IgD-negative memory B cell (primary cell): ENCODE measurements around the gene IRAK4. TPM values are rescaled to one million over a fixed set of nuclear protein-coding genes. Genes with fewer than 3 reads are reported as not detected.

ENCODE experiments used
- H3K27ac Mint-ChIP-seq, 3 donors: one replicate each; pipeline ENCODE4 v1.8.0; 2020 to 2022; ENCODE audit warnings: mild to moderate bottlenecking in 3 of 3, mixed read lengths in 3 of 3, moderate library complexity in 1 of 3
- H3K27me3 Mint-ChIP-seq: one replicate; pipeline ENCODE4 v1.8.0; 2021; ENCODE audit warnings: mixed read lengths
- H3K36me3 Mint-ChIP-seq: one replicate; pipeline ENCODE4 v1.8.0; 2020; ENCODE audit warnings: mild to moderate bottlenecking, mixed read lengths
- H3K4me1 Mint-ChIP-seq, 3 donors: one replicate each; pipeline ENCODE4 v1.8.0; 2020 to 2022; ENCODE audit warnings: mixed read lengths in 3 of 3, mild to moderate bottlenecking in 1 of 3
- H3K4me3 Mint-ChIP-seq, 4 donors: one replicate each; pipeline ENCODE4 v1.8.0; 2020 to 2022; ENCODE audit warnings: mild to moderate bottlenecking in 4 of 4, mixed read lengths in 4 of 4, moderate library complexity in 3 of 4
- H3K9me3 Mint-ChIP-seq, 3 donors: one replicate each; pipeline ENCODE4 v1.8.0; 2020 to 2021; ENCODE audit warnings: mixed read lengths in 3 of 3, mild to moderate bottlenecking in 1 of 3
- polyA plus RNA-seq: library from polyadenylated mRNA; unstranded; fragments of 300-500 nt; fragmentation: Illumina TruSeq; gene quantifications from one replicate; pipeline ENCODE4 v1.2.3, GENCODE V29; 2021

The IRAK4 gene
- polyA plus RNA-seq, 1 donor from 2014 or later, result 22.3 TPM

DNA sequence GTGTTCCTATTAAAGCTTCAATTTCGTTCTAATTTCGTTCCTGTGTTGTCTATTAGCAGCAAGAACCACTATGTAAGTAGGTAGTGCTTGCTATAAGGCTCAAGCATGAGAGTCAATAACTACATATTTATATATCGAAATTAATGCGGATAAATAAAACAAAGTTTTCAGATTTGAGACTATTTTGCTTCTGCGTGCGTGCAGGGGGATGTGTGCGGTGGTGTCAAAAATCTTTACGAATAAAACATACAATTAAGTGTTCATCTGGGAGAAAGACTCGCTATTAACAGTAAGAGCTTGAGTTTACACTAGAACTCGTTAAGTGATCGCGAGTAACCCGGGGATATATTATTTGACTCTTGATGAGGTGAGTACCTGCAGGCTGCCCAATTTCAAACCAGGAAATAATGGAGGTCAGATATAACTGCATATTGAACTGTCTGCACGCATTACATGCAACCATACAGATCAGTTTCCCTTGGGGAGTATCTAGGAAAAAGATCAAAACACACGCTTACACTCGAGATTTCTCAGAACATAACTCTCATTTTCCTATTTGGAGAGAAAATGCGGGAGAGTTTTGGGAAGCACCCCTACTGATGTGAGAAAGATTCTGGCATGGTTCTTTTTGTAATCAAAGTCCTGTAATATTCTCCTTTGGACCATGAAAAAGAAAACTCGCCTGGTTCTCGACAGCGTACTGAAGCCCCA lies 46.6 kb downstream of the IRAK4 start:
- Mint-ChIP-seq H3K36me3 (no peaks in the 10 kb centered on the region), H3K9me3 (peaks cover 0 to 2% (median 0%) of the 10 kb centered on the region in 3 donors), H3K4me3 (peak overlapping the region; percentile 94 to 100 (median 99)), H3K4me1 (peaks cover 14 to 22% (median 20%) of the 10 kb centered on the region in 3 donors), H3K27me3 (no peaks in the 10 kb centered on the region), H3K27ac (peak overlapping the region; percentile 90 to 96 (median 94))

DNA sequence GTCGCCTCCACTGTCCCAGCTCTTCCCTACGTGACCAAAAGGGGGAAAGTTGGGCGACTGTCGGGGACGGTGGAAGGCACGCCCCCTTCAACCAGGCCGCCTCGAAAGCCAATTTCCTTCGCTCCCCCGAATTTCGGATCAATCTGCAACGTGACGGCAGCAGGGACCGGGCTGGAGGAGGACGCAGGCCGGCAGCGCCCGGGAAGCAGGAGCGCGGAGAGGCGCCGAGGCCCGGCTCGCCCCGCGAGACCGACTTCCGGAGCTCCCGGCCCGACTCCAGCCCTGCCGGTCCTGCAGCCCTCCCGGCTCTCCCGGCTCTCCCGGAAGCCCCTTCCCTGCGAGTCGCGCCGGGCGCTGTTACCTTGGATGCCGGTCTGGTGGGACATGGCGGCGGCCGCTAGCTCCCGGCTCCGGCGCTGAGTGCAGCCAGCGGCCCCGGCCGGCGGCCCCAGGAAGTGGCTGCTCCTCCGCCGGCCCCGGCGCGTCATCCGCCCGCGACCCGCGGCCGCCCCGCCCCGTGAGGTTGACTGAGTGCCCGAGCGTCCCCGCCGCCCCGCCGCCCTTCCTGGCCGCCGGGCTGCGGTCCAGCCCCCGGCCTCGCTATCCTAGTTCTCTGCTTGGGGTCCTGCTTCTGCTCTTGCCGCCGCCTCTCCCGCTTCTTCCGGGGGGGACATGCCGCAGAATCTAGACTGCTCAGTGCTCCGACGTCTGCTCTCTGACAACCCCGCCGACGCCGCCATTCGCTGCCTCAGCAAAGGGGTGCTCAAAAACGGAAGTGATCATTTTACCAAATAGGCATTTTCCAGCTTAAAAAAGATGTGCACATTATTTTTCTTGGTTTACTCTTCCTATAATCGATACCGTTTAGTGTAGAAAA lies 47.3 kb downstream of the IRAK4 start, which contains the start of gene TWF1:
TSS of gene TWF1 (minus strand) at position 458 of the 877 bp plus-strand sequence. CDS start at position 386, 72 bp downstream.
- Mint-ChIP-seq H3K9me3 (peaks cover 0 to 2% (median 0%) of the 10 kb centered on the region in 3 donors), H3K36me3 (no peaks in the 10 kb centered on the region), H3K27me3 (no peaks in the 10 kb centered on the region), H3K4me1 (peaks cover 14 to 22% (median 20%) of the 10 kb centered on the region in 3 donors), H3K4me3 (peak within 1 kb of the TSS; percentile 98 to 100 (median 100)), H3K27ac (peak within 1 kb of the TSS; percentile 98 to 100 (median 100))

DNA sequence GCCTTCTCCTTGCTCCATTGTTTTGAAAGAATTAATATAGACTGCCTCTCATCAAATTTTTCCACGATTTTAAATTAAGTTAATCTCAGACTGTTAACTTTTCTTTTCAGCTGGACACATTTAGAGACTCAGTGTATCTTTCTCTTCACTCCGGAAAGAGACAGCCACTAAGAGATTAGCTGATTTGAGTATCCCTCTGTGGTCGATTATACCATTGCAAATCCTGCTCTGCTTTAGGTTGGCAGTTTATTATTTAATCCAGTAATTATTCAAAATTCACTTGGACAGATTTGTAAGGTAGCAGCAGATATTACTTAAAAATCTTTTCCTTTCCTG lies 48.0 kb downstream of the IRAK4 start:
- no peaks in the 10 kb centered on the region for H3K36me3 Mint-ChIP-seq
- H3K4me1 Mint-ChIP-seq, result peaks cover 14 to 22% (median 20%) of the 10 kb centered on the region in 3 donors
- peak overlapping the region; percentile 98 to 100 (median 100) for H3K4me3 Mint-ChIP-seq

DNA sequence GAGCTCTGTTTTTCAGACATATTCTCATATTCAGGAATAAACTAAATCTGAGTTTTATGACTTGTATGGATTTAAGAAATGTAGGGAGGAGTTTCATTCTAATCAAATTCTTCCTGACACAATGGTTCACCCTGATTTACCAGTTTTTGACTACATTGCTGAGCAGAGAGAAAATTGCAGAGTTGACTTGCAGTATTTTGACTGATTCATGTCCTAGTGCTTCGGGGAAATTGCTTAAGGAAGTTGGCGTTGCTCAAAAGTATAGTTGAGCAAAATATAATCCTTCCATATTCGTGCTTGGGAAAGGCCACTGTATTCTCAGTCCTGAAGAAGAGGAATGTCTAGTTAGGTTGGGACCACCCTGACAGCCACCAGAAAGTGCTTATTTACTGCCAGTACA lies 48.6 kb downstream of the IRAK4 start:
- peaks cover 0 to 2% (median 0%) of the 10 kb centered on the region in 3 donors for H3K9me3 Mint-ChIP-seq
- H3K4me3 Mint-ChIP-seq, result peak overlapping the region in 3 of 4 donors; percentile 98 to 100 (median 100)
- peak overlapping the region; percentile 98 to 100 (median 100) for H3K27ac Mint-ChIP-seq
- no peaks in the 10 kb centered on the region for H3K36me3 Mint-ChIP-seq
- H3K4me1 Mint-ChIP-seq, result peaks cover 14 to 22% (median 20%) of the 10 kb centered on the region in 3 donors
- no peaks in the 10 kb centered on the region for H3K27me3 Mint-ChIP-seq

More for the DNA sequence above, 48.0 kb downstream of the IRAK4 start:
- H3K9me3 Mint-ChIP-seq, result peaks cover 0 to 2% (median 0%) of the 10 kb centered on the region in 3 donors
- H3K27me3 Mint-ChIP-seq, result no peaks in the 10 kb centered on the region
- H3K27ac Mint-ChIP-seq, result peak overlapping the region; percentile 98 to 100 (median 100)

DNA sequence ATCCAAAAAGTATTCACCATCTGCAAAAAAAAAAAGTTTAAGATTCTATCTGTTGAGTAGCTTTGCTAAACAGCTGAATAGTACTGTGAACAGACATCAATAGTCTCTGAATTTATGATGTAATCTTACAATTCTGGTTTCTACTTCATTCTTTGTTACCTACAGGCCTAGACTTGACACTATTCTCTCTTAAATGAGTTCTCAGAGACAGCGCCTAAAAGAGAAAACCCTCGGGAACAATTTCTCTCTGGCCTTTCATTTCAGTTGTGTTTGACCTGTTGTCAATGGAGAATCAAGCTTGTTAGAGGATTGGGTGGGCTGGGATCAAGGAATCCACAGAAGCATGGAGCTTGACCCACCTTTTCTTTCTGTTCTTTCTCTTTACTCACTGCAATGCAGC lies 53.3 kb downstream of the IRAK4 start:
- H3K27me3 Mint-ChIP-seq, result peaks cover 2% of the 10 kb centered on the region
- H3K36me3 Mint-ChIP-seq, result peaks cover 2% of the 10 kb centered on the region
- H3K4me3 Mint-ChIP-seq, result no peak overlapping the region
- no peak overlapping the region for H3K27ac Mint-ChIP-seq
- H3K9me3 Mint-ChIP-seq, result no peaks in the 10 kb centered on the region
- no peaks in the 10 kb centered on the region for H3K4me1 Mint-ChIP-seq

DNA sequence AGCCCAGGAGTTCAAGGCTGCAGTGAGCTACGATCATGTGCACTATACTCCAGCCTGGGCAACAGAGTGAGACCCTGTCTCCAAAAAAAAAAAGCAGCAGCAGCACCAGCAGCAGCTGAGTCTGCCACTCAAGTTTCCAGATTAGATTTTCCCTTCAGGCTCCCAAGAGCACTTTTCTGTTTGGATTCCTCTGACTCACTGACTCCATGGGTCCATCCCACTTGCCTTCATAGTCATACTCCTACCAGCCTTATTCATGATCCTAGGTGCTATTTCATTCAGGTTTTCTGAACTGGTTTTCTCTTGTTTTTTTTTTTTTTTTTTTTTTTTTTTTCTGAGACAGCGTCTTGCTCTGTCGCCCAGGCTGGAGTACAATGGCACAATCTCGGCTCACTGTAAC lies 54.2 kb downstream of the IRAK4 start:
- H3K27me3 Mint-ChIP-seq, result peaks cover 2% of the 10 kb centered on the region
- peaks cover 2% of the 10 kb centered on the region for H3K36me3 Mint-ChIP-seq

DNA sequence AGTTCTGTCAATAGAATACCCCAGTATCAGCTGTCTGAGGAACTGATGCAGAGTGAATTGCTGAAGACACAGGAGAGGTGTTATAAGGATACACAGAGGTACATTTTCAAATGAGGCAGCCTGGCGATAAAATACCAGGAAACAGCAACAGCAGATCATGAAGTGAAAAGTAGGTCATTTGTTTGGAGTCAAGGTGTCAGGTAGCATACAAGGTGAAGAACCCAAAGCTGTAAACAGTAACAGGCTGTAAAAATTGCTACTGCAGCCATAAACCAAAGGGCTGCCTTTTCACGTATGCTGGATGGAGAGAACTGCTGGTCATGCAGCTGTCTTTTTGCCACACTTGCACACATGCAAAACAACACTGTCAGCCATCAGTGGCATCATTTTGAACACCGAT lies 56.7 kb downstream of the IRAK4 start:
- no peaks in the 10 kb centered on the region for H3K4me1 Mint-ChIP-seq
- no peak overlapping the region for H3K27ac Mint-ChIP-seq
- peaks cover 2% of the 10 kb centered on the region for H3K27me3 Mint-ChIP-seq
- H3K36me3 Mint-ChIP-seq, result peaks cover 2% of the 10 kb centered on the region
- H3K4me3 Mint-ChIP-seq, result no peak overlapping the region
- no peaks in the 10 kb centered on the region for H3K9me3 Mint-ChIP-seq

More for the DNA sequence above, 54.2 kb downstream of the IRAK4 start:
- Mint-ChIP-seq H3K9me3 (no peaks in the 10 kb centered on the region), H3K4me1 (no peaks in the 10 kb centered on the region), H3K4me3 (no peak overlapping the region), H3K27ac (no peak overlapping the region)

DNA sequence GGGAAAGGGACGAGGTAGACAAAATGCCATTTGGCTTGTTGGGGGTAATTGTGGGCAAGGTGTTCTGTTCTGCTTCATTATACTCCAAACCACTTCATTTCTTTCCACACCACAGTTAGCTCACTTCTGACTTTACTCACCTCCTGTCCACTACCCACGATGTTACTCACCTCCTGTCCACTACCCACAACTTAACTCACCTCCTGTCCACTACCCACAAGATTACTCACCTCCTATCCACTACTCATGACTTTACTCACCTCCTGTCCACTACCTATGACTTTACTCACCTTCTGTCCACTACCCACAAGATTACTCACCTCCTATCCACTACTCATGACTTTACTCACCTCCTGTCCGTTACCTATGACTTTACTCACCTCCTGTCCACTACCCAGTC lies 57.4 kb downstream of the IRAK4 start:
- no peak overlapping the region for H3K27ac Mint-ChIP-seq

DNA sequence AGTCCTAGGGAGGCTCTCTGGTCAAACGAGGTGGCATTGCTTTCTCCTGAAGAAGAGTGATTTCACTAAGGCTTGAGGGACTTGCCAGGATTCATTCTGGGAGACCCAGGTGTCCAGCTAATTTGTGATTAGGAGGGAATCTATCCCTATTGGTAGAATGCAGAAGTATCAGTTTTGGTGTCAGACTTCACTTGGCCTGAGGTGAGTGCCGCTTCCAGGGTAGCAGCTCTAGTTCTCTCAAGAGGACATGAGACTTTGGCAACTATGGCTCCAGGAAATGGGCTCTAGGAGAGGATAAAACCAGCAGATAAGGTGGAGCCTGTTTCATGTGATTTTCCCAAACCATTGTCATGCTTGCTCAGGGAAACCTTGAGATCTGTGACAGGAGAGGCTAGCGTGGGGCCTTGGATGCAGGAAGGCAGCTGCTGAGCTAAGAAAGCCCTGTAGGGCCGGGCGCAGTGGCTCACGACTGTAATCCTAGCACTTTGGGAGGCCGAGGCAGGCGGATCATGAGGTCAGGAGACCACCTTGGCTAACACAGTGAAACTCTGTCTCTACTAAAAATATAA lies 65.5 kb downstream of the IRAK4 start:
- Mint-ChIP-seq H3K4me1 (no peaks in the 10 kb centered on the region), H3K4me3 (no peak overlapping the region), H3K27ac (no peak overlapping the region), H3K36me3 (no peaks in the 10 kb centered on the region), H3K9me3 (no peaks in the 10 kb centered on the region), H3K27me3 (no peaks in the 10 kb centered on the region)

More for the DNA sequence above, 57.4 kb downstream of the IRAK4 start:
- Mint-ChIP-seq H3K36me3 (peaks cover 2% of the 10 kb centered on the region), H3K27me3 (peaks cover 2% of the 10 kb centered on the region), H3K9me3 (no peaks in the 10 kb centered on the region), H3K4me3 (peak overlapping the region in 1 of 4 donors; percentile 10), H3K4me1 (no peaks in the 10 kb centered on the region)

DNA sequence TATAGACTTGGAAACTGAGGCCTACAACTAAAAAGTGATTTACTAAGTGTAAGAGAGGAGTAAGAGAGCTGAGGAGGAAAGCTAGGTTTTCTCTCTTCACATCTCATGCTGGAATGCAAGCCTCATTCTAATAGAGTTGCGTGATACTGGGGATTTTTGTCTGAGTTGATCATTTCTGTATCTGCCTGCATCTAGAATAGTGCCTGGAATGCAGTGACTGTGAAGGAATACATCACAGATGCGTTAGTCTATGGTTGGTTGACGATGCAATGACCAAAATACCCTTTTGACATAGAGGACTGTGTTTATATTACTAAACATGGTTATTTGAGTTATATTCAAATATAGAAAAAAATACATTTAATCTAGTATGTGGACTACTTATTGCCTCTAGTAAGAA lies 67.9 kb downstream of the IRAK4 start:
- no peak overlapping the region for H3K27ac Mint-ChIP-seq
- no peak overlapping the region for H3K4me3 Mint-ChIP-seq
- H3K9me3 Mint-ChIP-seq, result no peaks in the 10 kb centered on the region
- no peaks in the 10 kb centered on the region for H3K36me3 Mint-ChIP-seq
- H3K4me1 Mint-ChIP-seq, result no peaks in the 10 kb centered on the region
- H3K27me3 Mint-ChIP-seq, result no peaks in the 10 kb centered on the region

DNA sequence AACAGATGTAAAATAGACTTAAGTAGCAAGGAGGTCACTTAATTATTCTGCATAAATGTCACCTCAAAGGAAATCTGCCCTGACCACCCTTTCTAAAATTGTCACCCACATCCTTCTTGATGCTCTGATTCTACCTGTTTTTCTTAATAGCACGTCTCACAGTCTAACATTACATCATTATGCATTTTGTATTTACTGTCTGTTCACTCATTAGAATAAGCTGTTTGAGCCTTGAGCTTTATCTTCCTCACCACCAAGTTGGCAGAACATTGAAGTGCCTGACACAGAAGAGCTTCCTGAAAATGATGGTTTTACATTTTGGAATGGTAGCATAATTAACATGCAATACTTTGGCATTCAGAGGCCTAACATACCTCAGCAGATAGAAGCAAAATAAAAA lies 68.3 kb downstream of the IRAK4 start:
- H3K27me3 Mint-ChIP-seq, result no peaks in the 10 kb centered on the region
- H3K9me3 Mint-ChIP-seq, result no peaks in the 10 kb centered on the region
- no peak overlapping the region for H3K27ac Mint-ChIP-seq
- H3K36me3 Mint-ChIP-seq, result no peaks in the 10 kb centered on the region
- no peak overlapping the region for H3K4me3 Mint-ChIP-seq
- no peaks in the 10 kb centered on the region for H3K4me1 Mint-ChIP-seq

DNA sequence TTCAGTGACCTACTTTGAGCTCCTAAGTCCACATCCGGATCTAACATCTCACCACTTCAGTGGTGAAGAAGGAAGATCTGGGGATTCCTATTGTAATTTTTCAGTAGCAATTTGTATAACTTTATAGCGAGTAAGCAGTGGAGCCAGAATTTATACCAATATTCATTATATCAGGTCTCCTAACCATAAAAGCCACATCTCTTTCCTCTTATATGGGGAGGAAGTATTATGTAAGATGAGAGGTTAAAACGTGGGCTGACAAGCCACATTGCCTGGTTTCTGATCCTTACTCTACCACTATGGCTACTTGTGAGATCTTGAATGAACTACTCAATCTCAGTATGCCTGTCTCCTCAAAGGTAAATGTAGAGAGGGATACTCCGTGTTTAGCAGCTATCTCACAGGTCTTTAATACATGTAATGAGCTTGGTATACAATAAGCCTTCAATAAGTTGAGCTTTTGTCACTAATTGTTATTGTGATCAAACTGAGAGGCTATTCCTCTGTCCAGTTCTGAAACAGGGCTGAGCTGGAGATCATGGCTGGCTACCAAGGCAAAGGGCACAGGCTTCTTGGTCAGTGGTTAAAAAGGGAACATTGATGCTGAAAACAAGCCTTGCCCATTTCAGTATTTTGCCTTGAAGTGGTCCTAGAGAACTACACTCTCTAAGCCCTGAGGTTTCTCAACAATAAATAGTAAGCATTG lies 73.9 kb downstream of the IRAK4 start:
- H3K9me3 Mint-ChIP-seq, result no peaks in the 10 kb centered on the region
- peak overlapping the region in 1 of 4 donors; percentile 12 for H3K4me3 Mint-ChIP-seq
- no peaks in the 10 kb centered on the region for H3K36me3 Mint-ChIP-seq
- H3K27ac Mint-ChIP-seq, result no peak overlapping the region
- peaks cover 6 to 15% (median 11%) of the 10 kb centered on the region in 3 donors for H3K4me1 Mint-ChIP-seq
- H3K27me3 Mint-ChIP-seq, result no peaks in the 10 kb centered on the region

DNA sequence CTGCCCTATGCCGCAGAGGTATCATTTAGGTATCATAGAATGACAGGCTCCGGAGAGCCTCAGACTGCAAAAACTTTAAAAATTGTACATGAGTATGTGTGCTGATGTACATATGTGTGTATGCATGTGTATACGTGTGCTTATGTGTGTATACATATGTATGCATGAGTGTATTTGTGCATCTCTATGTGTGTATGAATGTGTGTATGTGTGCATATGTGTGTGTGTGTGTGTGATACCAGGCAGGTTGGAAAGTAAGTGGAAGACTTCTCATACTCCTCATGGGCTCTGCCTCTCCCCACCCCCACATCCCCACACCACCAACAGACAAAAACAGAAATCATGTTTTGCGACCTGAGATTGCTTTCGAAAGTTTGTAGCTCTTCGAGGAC lies 76.5 kb downstream of the IRAK4 start:
- peak overlapping the region; percentile 72 to 94 (median 94) for H3K4me3 Mint-ChIP-seq
- H3K27ac Mint-ChIP-seq, result peak overlapping the region in 2 of 3 donors; percentile 9 to 91
- H3K4me1 Mint-ChIP-seq, result peaks cover 6 to 15% (median 13%) of the 10 kb centered on the region in 3 donors
- H3K9me3 Mint-ChIP-seq, result no peaks in the 10 kb centered on the region
- no peaks in the 10 kb centered on the region for H3K36me3 Mint-ChIP-seq
- H3K27me3 Mint-ChIP-seq, result no peaks in the 10 kb centered on the region

DNA sequence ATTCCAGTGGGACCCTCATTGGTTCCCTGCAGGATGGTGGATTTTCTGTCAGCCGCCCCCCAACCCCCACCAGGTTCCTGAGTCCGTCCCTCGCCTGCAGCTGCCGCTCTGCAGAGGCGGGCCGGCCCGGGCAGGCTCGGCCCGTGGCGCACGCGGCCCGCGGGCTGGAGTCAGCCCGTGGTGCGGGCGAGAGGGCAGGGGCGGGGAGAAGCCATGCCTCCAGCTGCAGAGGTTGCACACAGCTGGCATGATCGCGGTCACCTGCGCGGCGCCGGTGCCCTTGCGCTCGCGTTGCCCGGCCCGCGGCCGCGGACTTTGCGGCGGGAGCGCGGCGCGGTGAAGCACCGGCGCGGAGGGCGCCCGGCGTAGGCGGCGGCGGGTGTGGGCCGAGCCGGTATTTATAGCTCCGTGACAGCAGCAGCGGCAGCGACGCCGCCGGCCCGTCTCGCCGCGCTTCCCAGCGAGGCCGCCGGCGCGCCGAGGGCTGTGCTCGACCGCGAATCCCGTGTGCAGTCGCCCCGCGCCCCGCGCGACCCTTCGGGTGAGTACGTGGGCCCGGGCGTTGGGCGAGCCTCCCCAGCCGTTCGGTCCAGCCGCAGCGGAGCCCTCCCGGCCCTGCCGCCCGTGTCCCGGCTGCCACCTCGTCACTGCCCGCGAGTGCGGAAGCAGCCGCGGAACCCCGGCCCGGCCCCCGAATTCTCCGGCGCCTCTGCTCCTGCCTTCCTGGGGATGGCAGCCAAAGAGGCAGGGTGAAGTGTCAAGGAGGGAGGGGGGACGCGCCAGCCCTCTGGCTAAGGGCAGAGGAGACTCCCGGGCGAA lies 77.1 kb downstream of the IRAK4 start, which contains the start of gene TMEM117:
TSS of gene TMEM117 (plus strand) at position 426 of the 819 bp plus-strand sequence.
- H3K27ac Mint-ChIP-seq, result peak within 1 kb of the TSS; percentile 83 to 94 (median 91)
- H3K9me3 Mint-ChIP-seq, result no peaks in the 10 kb centered on the region
- peaks cover 6 to 15% (median 13%) of the 10 kb centered on the region in 3 donors for H3K4me1 Mint-ChIP-seq
- no peaks in the 10 kb centered on the region for H3K36me3 Mint-ChIP-seq
- H3K4me3 Mint-ChIP-seq, result peak within 1 kb of the TSS; percentile 89 to 94 (median 94)
- H3K27me3 Mint-ChIP-seq, result no peaks in the 10 kb centered on the region
